Measurements from ENCODE around the gene MAB21L2.
"Not testable (repeated sequence)": the region's sequence is repeated elsewhere in the genome, so short reads cannot be mapped to it uniquely, and the experiment has no call there.

The MAB21L2 gene

GRCh38 chr4:150562250-150562649 lies 19.7 kb upstream of the MAB21L2 start:
- Histone ChIP-seq H3K27me3 (ENCODE audit: control insufficient read depth, insufficient read depth, low read length) (no peaks in the 10 kb centered on the region), H3K4me1 (ENCODE audit: control insufficient read depth, insufficient read depth, low read length) (no peaks in the 10 kb centered on the region), H3K36me3 (ENCODE audit: control insufficient read depth, insufficient read depth, low read length) (no peaks in the 10 kb centered on the region), H3K9ac (ENCODE audit: low read length) (no peak overlapping the region), H3K9me3 (ENCODE audit: control insufficient read depth, low read length) (no peaks in the 10 kb centered on the region), H3K4me3 (ENCODE audit: low read length) (no peak overlapping the region)

DNA sequence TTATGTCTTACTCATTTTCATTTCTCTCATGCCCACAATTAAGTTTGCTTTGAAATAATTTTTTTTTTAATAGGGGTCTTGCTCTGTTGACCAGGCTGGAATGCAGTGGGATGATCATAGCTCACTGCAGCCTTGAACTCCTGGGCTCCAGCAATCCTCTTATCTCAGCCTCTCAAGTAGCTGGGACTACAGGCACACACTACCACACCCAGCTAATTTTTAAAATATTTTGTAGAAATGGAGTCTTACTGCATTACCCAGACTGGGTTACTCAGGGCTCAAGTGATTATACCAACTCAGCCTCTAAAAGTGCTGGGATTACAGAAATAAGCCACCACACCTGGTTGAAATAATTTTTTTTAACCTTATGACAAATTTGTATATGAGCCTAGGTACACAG lies 19.2 kb upstream of the MAB21L2 start:
- Histone ChIP-seq H3K4me1 (ENCODE audit: control insufficient read depth, insufficient read depth, low read length) (no peaks in the 10 kb centered on the region), H3K9me3 (ENCODE audit: control insufficient read depth, low read length) (no peaks in the 10 kb centered on the region), H3K9ac (ENCODE audit: low read length) (no peak overlapping the region), H3K27me3 (ENCODE audit: control insufficient read depth, insufficient read depth, low read length) (no peaks in the 10 kb centered on the region), H3K4me3 (ENCODE audit: low read length) (no peak overlapping the region), H3K36me3 (ENCODE audit: control insufficient read depth, insufficient read depth, low read length) (no peaks in the 10 kb centered on the region)

DNA sequence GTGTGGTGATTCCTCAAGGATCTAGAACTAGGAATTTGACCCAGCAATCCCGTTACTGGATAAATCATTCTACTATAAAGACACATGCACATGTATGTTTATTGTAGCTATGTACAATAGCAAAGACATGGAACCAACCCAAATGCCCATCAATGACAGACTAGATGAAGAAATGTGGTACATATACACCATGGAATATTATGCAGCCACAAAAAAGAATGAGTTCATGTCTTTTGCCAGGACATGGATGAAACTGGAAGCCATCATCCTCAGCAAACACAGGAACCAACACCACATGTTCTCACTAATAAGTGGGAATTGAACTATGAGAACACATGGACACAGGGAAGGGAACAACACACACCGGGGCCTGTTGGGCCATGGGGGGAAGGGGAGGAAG lies 17.0 kb upstream of the MAB21L2 start:
- H3K36me3 ChIP-seq (ENCODE audit: control insufficient read depth, insufficient read depth, low read length); H3K4me1 ChIP-seq (ENCODE audit: control insufficient read depth, insufficient read depth, low read length); H3K9ac ChIP-seq (ENCODE audit: low read length); H3K4me3 ChIP-seq (ENCODE audit: low read length); H3K27me3 ChIP-seq (ENCODE audit: control insufficient read depth, insufficient read depth, low read length); H3K9me3 ChIP-seq (ENCODE audit: control insufficient read depth, low read length): not testable (repeated sequence)

DNA sequence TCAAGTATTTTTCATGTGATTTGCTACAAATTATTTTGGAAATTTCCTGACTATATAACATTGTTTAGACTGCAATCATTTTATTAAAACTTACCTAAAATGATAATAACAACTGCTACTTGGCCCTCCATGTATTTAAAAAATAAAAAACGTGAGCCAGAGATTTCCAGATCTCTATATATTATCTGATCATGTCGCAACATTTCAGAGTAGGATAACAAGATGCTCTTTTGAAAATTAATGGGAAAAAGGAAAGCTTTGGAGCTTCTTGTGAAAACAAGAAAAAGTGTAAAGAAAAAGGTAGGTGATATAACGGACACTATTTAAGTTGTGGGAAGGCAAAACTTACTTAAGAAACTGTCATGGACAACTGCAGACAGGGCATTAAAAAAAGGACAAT lies 14.9 kb upstream of the MAB21L2 start:
- Histone ChIP-seq H3K9ac (ENCODE audit: low read length) (no peak overlapping the region), H3K4me3 (ENCODE audit: low read length) (no peak overlapping the region), H3K36me3 (ENCODE audit: control insufficient read depth, insufficient read depth, low read length) (no peaks in the 10 kb centered on the region), H3K4me1 (ENCODE audit: control insufficient read depth, insufficient read depth, low read length) (no peaks in the 10 kb centered on the region), H3K9me3 (ENCODE audit: control insufficient read depth, low read length) (no peaks in the 10 kb centered on the region), H3K27me3 (ENCODE audit: control insufficient read depth, insufficient read depth, low read length) (no peaks in the 10 kb centered on the region)

- no peak overlapping the region for H3K4me3 ChIP-seq (ENCODE audit: low read length)
Observed at GRCh38 chr4:150569384-150569987, 12.5 kb upstream of the MAB21L2 start.

DNA sequence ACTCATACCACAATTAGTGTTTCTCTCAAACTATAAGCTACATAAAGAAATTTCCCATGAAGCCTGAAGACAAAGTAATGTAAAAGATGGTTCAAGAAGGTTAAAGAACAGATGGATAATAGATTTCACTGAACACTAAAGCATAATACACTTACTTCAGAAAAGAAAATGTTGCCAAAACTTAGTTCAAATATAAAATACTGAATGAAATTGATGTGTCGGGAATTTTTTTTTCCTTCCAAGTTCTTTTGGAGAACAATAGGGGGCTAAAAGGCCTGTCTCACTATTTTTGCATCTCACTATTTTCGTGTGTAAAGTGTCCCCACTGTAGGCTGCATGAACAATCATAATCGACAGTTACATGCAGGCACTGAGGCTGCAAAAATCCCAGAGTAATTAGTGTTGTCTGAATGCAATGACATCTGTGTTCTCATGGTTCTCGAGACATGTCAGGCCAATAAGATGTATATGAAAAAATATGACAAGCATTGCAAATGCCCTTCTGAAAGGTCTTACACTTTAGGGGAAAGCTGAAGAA lies 11.9 kb upstream of the MAB21L2 start:
- Histone ChIP-seq H3K36me3 (ENCODE audit: control insufficient read depth, insufficient read depth, low read length) (no peaks in the 10 kb centered on the region), H3K27me3 (ENCODE audit: control insufficient read depth, insufficient read depth, low read length) (no peaks in the 10 kb centered on the region), H3K9me3 (ENCODE audit: control insufficient read depth, low read length) (no peaks in the 10 kb centered on the region), H3K9ac (ENCODE audit: low read length) (no peak overlapping the region), H3K4me3 (ENCODE audit: low read length) (no peak overlapping the region), H3K4me1 (ENCODE audit: control insufficient read depth, insufficient read depth, low read length) (no peaks in the 10 kb centered on the region)

More at GRCh38 chr4:150569384-150569987, 12.5 kb upstream of the MAB21L2 start:
- H3K4me1 ChIP-seq (ENCODE audit: control insufficient read depth, insufficient read depth, low read length), result no peaks in the 10 kb centered on the region
- H3K9me3 ChIP-seq (ENCODE audit: control insufficient read depth, low read length), result no peaks in the 10 kb centered on the region
- H3K36me3 ChIP-seq (ENCODE audit: control insufficient read depth, insufficient read depth, low read length), result no peaks in the 10 kb centered on the region
- H3K27me3 ChIP-seq (ENCODE audit: control insufficient read depth, insufficient read depth, low read length), result no peaks in the 10 kb centered on the region
- no peak overlapping the region for H3K9ac ChIP-seq (ENCODE audit: low read length)

- Histone ChIP-seq H3K9me3 (ENCODE audit: control insufficient read depth, low read length) (no peaks in the 10 kb centered on the region), H3K27me3 (ENCODE audit: control insufficient read depth, insufficient read depth, low read length) (no peaks in the 10 kb centered on the region), H3K9ac (ENCODE audit: low read length) (no peak overlapping the region), H3K4me1 (ENCODE audit: control insufficient read depth, insufficient read depth, low read length) (no peaks in the 10 kb centered on the region), H3K36me3 (ENCODE audit: control insufficient read depth, insufficient read depth, low read length) (no peaks in the 10 kb centered on the region), H3K4me3 (ENCODE audit: low read length) (no peak overlapping the region)
Observed at GRCh38 chr4:150570862-150571261, 11.1 kb upstream of the MAB21L2 start.

- H3K9me3 ChIP-seq (ENCODE audit: control insufficient read depth, low read length), result no peaks in the 10 kb centered on the region
- H3K4me3 ChIP-seq (ENCODE audit: low read length), result no peak overlapping the region
- no peaks in the 10 kb centered on the region for H3K36me3 ChIP-seq (ENCODE audit: control insufficient read depth, insufficient read depth, low read length)
- H3K27me3 ChIP-seq (ENCODE audit: control insufficient read depth, insufficient read depth, low read length), result no peaks in the 10 kb centered on the region
- H3K9ac ChIP-seq (ENCODE audit: low read length), result no peak overlapping the region
- no peaks in the 10 kb centered on the region for H3K4me1 ChIP-seq (ENCODE audit: control insufficient read depth, insufficient read depth, low read length)
Observed at GRCh38 chr4:150572704-150573504, 9.0 kb upstream of the MAB21L2 start.

- Histone ChIP-seq H3K36me3 (ENCODE audit: control insufficient read depth, insufficient read depth, low read length) (no peaks in the 10 kb centered on the region), H3K9ac (ENCODE audit: low read length) (no peak overlapping the region), H3K27me3 (ENCODE audit: control insufficient read depth, insufficient read depth, low read length) (no peaks in the 10 kb centered on the region), H3K4me3 (ENCODE audit: low read length) (no peak overlapping the region), H3K9me3 (ENCODE audit: control insufficient read depth, low read length) (no peaks in the 10 kb centered on the region), H3K4me1 (ENCODE audit: control insufficient read depth, insufficient read depth, low read length) (no peaks in the 10 kb centered on the region)
Observed at GRCh38 chr4:150573534-150573933, 8.4 kb upstream of the MAB21L2 start.

DNA sequence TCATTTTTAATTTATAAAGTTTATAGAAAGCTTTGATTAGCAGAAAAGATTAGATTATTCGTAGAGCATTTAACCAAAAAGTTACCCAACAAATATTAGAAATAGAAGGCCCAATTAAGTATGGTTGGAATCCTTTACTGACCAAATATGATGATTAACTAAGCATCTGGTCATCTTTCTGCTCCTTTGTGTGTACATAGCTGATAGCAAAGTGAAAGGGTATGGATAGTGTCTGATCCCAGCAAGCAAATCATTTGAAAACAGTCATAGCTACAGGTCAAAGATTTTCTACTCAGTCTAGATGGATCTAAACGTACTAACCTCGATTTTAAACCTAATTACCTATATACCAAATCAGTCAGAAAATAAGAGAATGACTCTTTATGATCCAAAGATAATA lies 7.3 kb upstream of the MAB21L2 start:
- Histone ChIP-seq H3K27me3 (ENCODE audit: control insufficient read depth, insufficient read depth, low read length) (no peaks in the 10 kb centered on the region), H3K4me1 (ENCODE audit: control insufficient read depth, insufficient read depth, low read length) (no peaks in the 10 kb centered on the region), H3K9me3 (ENCODE audit: control insufficient read depth, low read length) (no peaks in the 10 kb centered on the region), H3K9ac (ENCODE audit: low read length) (no peak overlapping the region), H3K4me3 (ENCODE audit: low read length) (no peak overlapping the region), H3K36me3 (ENCODE audit: control insufficient read depth, insufficient read depth, low read length) (no peaks in the 10 kb centered on the region)

DNA sequence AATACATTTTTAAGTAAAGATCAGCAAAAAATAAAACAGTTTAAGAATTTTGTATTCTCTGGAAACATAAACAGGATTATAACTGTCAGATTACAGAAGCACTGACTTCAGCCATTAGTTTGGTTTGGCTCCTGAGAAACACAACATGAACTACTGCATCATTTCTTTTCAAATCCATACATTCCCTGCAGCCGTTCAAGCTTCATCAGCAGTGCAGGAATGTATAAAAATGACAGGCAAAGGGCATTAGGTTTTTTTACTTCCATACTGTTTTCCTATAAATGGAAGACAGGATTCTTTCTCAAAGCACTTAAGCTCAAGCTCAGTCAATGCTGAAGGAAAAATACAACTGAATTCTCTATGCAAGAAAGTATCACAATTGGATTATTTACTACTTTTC lies 4.2 kb upstream of the MAB21L2 start:
- Histone ChIP-seq H3K4me1 (ENCODE audit: control insufficient read depth, insufficient read depth, low read length) (no peaks in the 10 kb centered on the region), H3K27me3 (ENCODE audit: control insufficient read depth, insufficient read depth, low read length) (no peaks in the 10 kb centered on the region), H3K4me3 (ENCODE audit: low read length) (no peak overlapping the region), H3K36me3 (ENCODE audit: control insufficient read depth, insufficient read depth, low read length) (no peaks in the 10 kb centered on the region), H3K9ac (ENCODE audit: low read length) (no peak overlapping the region), H3K9me3 (ENCODE audit: control insufficient read depth, low read length) (no peaks in the 10 kb centered on the region)

DNA sequence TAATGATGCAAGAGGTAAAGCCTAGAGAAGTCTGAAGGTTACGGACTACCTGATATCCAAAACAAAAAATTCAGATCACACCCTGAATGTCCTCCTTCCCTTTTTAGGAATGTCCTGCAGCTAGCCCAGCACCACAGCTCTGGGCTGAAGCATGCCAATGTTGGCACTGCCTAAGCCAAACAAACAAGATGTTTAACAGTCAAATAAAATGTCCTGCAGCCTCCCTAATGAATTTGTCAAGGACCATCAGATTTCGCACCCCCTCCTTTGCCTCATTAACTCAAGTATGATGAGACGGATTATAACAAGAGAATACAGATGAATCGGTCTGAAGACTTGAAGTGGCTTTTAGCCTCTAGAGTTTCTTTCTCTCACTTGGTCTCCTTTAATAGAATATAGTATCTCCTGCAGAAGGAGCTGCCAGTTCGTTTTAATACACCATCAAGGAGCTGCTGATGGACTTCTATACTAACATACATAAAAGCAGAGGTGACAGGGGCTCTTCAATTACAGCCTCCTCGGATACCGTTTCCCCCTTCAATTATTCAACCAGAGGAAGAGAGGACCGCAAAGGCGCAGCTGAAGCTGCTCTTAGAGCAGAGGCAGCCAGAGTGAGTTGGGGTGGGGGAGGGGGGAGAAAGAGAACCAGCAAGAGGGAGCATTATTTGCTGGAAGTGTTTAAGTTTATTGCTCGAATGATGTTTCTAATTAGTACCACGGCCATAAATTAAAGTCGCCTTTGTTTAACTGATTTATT lies 3.0 kb upstream of the MAB21L2 start:
- Histone ChIP-seq H3K9me3 (ENCODE audit: control insufficient read depth, low read length) (no peaks in the 10 kb centered on the region), H3K36me3 (ENCODE audit: control insufficient read depth, insufficient read depth, low read length) (no peaks in the 10 kb centered on the region), H3K4me1 (ENCODE audit: control insufficient read depth, insufficient read depth, low read length) (no peaks in the 10 kb centered on the region), H3K4me3 (ENCODE audit: low read length) (no peak overlapping the region), H3K9ac (ENCODE audit: low read length) (no peak overlapping the region), H3K27me3 (ENCODE audit: control insufficient read depth, insufficient read depth, low read length) (no peaks in the 10 kb centered on the region)
